HG03066 (cell line): Measurements from ENCODE around the gene ACTN2.
A peak's percentile ranks its signal among the peaks of the same experiment; 100 is the strongest.

Source experiments
- ATAC-seq: cut with Tn5 transposase; IDR thresholded peaks from one replicate; pipeline ENCODE4 v1.9.1; 2021; ENCODE audit warnings: low read depth; ENCODE audit not compliant: unreplicated experiment

ACTN2 gene

GRCh38 chr1:236734141-236734765 is 48.0 kb downstream of the ACTN2 start:
- ATAC-seq = no peak

GRCh38 chr1:236736761-236737160 is 50.5 kb downstream of the ACTN2 start:
- ATAC-seq = no peak

- ATAC-seq = no peak
Observed at GRCh38 chr1:236741753-236742152, 55.5 kb downstream of the ACTN2 start.

- ATAC-seq = no peak
Observed at GRCh38 chr1:236742421-236743160, 56.3 kb downstream of the ACTN2 start.

- ATAC-seq = no peak
Observed at GRCh38 chr1:236744533-236744932, 58.2 kb downstream of the ACTN2 start.

- ATAC-seq = no peak
Observed at GRCh38 chr1:236746785-236747184, 60.5 kb downstream of the ACTN2 start.

- no peak for ATAC-seq
Observed at GRCh38 chr1:236747311-236747985, 61.1 kb downstream of the ACTN2 start.

- ATAC-seq = no peak
Observed at GRCh38 chr1:236748268-236748870, 62.1 kb downstream of the ACTN2 start.

GRCh38 chr1:236750928-236751327 is 64.6 kb downstream of the ACTN2 start:
- ATAC-seq = no peak

GRCh38 chr1:236751385-236751784 is 65.1 kb downstream of the ACTN2 start:
- no peak for ATAC-seq

- ATAC-seq = no peak
Observed at GRCh38 chr1:236751935-236752334, 65.6 kb downstream of the ACTN2 start.

- no peak for ATAC-seq
Observed at GRCh38 chr1:236753516-236753915, 67.2 kb downstream of the ACTN2 start.

- no peak for ATAC-seq
Observed at GRCh38 chr1:236753964-236754363, 67.7 kb downstream of the ACTN2 start.

GRCh38 chr1:236754525-236755210 is 68.4 kb downstream of the ACTN2 start:
- no peak for ATAC-seq

- ATAC-seq = no peak
Observed at GRCh38 chr1:236757640-236758039, 71.3 kb downstream of the ACTN2 start.

GRCh38 chr1:236759252-236759859 is 73.1 kb downstream of the ACTN2 start:
- ATAC-seq = peak; percentile 52

- no peak for ATAC-seq
Observed at GRCh38 chr1:236760480-236760879, 74.2 kb downstream of the ACTN2 start.

GRCh38 chr1:236760986-236761385 is 74.7 kb downstream of the ACTN2 start:
- no peak for ATAC-seq

- no peak for ATAC-seq
Observed at GRCh38 chr1:236761397-236762132, 75.3 kb downstream of the ACTN2 start.

- no peak for ATAC-seq
Observed at GRCh38 chr1:236762410-236762809, 76.1 kb downstream of the ACTN2 start.
